Neural cell (in vitro differentiated cells): Measurements from ENCODE around the gene ANKS3. TPM values are rescaled to one million over a fixed set of nuclear protein-coding genes. Genes with fewer than 3 reads are reported as not detected.

Source experiments
- H2AFZ ChIP-seq: fragments of 200-600, 300-800 bp; sonication (generic), shearing (Covaris generic); 2 replicates; pipeline ENCODE4 v1.6.0; 2014; ENCODE audit warnings: low read depth, mild to moderate bottlenecking, antibody characterized with exemption, low read length, moderate library complexity
- H3F3A ChIP-seq: fragments of 200-600 bp; shearing (Covaris generic); 2 replicates; pipeline ENCODE4 v1.6.1; 2016; ENCODE audit warnings: mild to moderate bottlenecking, moderate library complexity, mixed read lengths, antibody characterized with exemption, low read length; ENCODE audit not compliant: insufficient read depth, poor library complexity, severe bottlenecking
- H3K27ac ChIP-seq: fragments of 200-600, 300-800 bp; sonication (generic), shearing (Covaris generic); 2 replicates; pipeline ENCODE4 v1.5.1; 2014; ENCODE audit warnings: mild to moderate bottlenecking, low read length, moderate library complexity
- H3K27me3 ChIP-seq: fragments of 300-800, 200-600 bp; sonication (generic), shearing (Covaris generic); 2 replicates; pipeline ENCODE4 v1.6.0; 2014; ENCODE audit warnings: mild to moderate bottlenecking, low read depth, low read length, moderate library complexity; ENCODE audit not compliant: insufficient read depth
- H3K36me3 ChIP-seq: fragments of 300-800, 200-600 bp; sonication (generic), shearing (Covaris generic); 2 replicates; pipeline ENCODE4 v1.5.1; 2014; ENCODE audit warnings: mild to moderate bottlenecking, antibody characterized with exemption, low read length, moderate library complexity; ENCODE audit not compliant: insufficient read depth
- H3K4me2 ChIP-seq: fragments of 300-800, 200-600 bp; sonication (generic), shearing (Covaris generic); 2 replicates; pipeline ENCODE4 v1.6.0; 2014; ENCODE audit warnings: mild to moderate bottlenecking, low read length
- H3K4me3 ChIP-seq: fragments of 300-800, 200-600 bp; sonication (generic), shearing (Covaris generic); 2 replicates; pipeline ENCODE4 v1.5.1; 2014; ENCODE audit warnings: mild to moderate bottlenecking, low read length, moderate library complexity
- H3K79me2 ChIP-seq: fragments of 200-600 bp; shearing (Covaris generic); replicated peaks from 2 replicates; pipeline ENCODE4 v1.6.0; 2014; ENCODE audit warnings: mild to moderate bottlenecking, low read length, moderate library complexity; ENCODE audit not compliant: insufficient read depth
- H3K9ac ChIP-seq: fragments of 300-800, 200-600 bp; sonication (generic), shearing (Covaris generic); 2 replicates; pipeline ENCODE4 v1.6.1; 2016; ENCODE audit warnings: mild to moderate bottlenecking, low read length, mixed read lengths
- H3K9me2 ChIP-seq: fragments of 200-600 bp; shearing (Covaris generic); 2 replicates; pipeline ENCODE4 v1.6.1; 2016; ENCODE audit warnings: mild to moderate bottlenecking, low read length, mixed read lengths; ENCODE audit not compliant: insufficient read depth
- H3K9me3 ChIP-seq: fragments of 200-600, 300-800 bp; sonication (generic), shearing (Covaris generic); 2 replicates; pipeline ENCODE4 v1.6.1; 2016; ENCODE audit warnings: mild to moderate bottlenecking, mixed run types, low read length, moderate library complexity, mixed read lengths
- H4K20me1 ChIP-seq: fragments of 200-600 bp; shearing (Covaris generic); 2 replicates; pipeline ENCODE4 v1.6.1; 2016; ENCODE audit warnings: mild to moderate bottlenecking, mixed run types; ENCODE audit not compliant: insufficient read depth
- EP300 ChIP-seq: fragments of 450-650 bp; conservative IDR thresholded peaks from 2 replicates; pipeline ENCODE4 v1.6.1; 2014; ENCODE audit warnings: antibody characterized with exemption, mild to moderate bottlenecking, moderate library complexity; ENCODE audit not compliant: poor library complexity, severe bottlenecking
- EZH2 ChIP-seq: fragments of 200-600, 300-800 bp; shearing (Covaris generic), sonication (generic); IDR thresholded peaks from 2 replicates; pipeline ENCODE4 v1.6.1; 2014; ENCODE audit warnings: antibody characterized with exemption, low read length, borderline replicate concordance, mild to moderate bottlenecking; ENCODE audit not compliant: insufficient read depth, poor library complexity, severe bottlenecking
- MXI1 ChIP-seq: fragments of 450-650 bp; conservative IDR thresholded peaks from 2 replicates; pipeline ENCODE4 v1.6.1; 2014; ENCODE audit warnings: antibody characterized with exemption, mild to moderate bottlenecking; ENCODE audit not compliant: poor library complexity, severe bottlenecking
- POLR2AphosphoS5 ChIP-seq: IDR thresholded peaks from 2 replicates; pipeline ENCODE4 v1.6.1; 2012
- RAD21 ChIP-seq: fragments of 450-650 bp; conservative IDR thresholded peaks from 2 replicates; pipeline ENCODE4 v1.6.1; 2014; ENCODE audit warnings: antibody characterized with exemption, mild to moderate bottlenecking, moderate library complexity
- REST ChIP-seq: IDR thresholded peaks from 2 replicates; pipeline ENCODE4 v1.6.1; 2012; ENCODE audit warnings: borderline replicate concordance
- SMC3 ChIP-seq: fragments of 450-650 bp; conservative IDR thresholded peaks from 2 replicates; pipeline ENCODE4 v1.6.1; 2014; ENCODE audit warnings: antibody characterized with exemption, mild to moderate bottlenecking, moderate library complexity; ENCODE audit not compliant: poor library complexity
- TAF1 ChIP-seq: IDR thresholded peaks from 2 replicates; pipeline ENCODE4 v1.6.1; 2012; ENCODE audit warnings: low read depth
- polyA plus RNA-seq: library from polyadenylated mRNA; depleted of rRNA; stranded (reverse); fragments of >200 nt; gene quantifications from 2 replicates; pipeline ENCODE4 v1.2.3, GENCODE V29; 2014
- TF ChIP-seq, protein P1 (sequence below): fragments of 450-650 bp; IDR thresholded peaks from 2 replicates; pipeline ENCODE4 v1.5.1; 2014; ENCODE audit warnings: antibody characterized with exemption, mild to moderate bottlenecking, moderate library complexity; ENCODE audit not compliant: poor library complexity, severe bottlenecking

The ANKS3 gene
- polyA plus RNA-seq, 1 donor from 2014 or later = 53.9 TPM

GRCh38 chr16:4698321-4699045 is 35.6 kb downstream of the ANKS3 start:
- Histone ChIP-seq H3K27ac (no peak overlapping the region), H3K9me2 (no peaks in the 10 kb centered on the region), H2AFZ (no peak overlapping the region), H3K36me3 (no peaks in the 10 kb centered on the region), H3K4me3 (no peak overlapping the region), H3K79me2 (no peaks in the 10 kb centered on the region), H3K9me3 (no peaks in the 10 kb centered on the region), H4K20me1 (no peaks in the 10 kb centered on the region), H3K9ac (no peak overlapping the region), H3F3A (no peaks in the 10 kb centered on the region), H3K4me2 (no peak overlapping the region), H3K27me3 (no peaks in the 10 kb centered on the region)
- TF ChIP-seq RAD21 (no peak), POLR2AphosphoS5 (no peak), EZH2 (no peak), MXI1 (no peak), SMC3 (no peak), EP300 (no peak), REST (no peak), TAF1 (no peak)
- TF ChIP-seq, protein P1, sequence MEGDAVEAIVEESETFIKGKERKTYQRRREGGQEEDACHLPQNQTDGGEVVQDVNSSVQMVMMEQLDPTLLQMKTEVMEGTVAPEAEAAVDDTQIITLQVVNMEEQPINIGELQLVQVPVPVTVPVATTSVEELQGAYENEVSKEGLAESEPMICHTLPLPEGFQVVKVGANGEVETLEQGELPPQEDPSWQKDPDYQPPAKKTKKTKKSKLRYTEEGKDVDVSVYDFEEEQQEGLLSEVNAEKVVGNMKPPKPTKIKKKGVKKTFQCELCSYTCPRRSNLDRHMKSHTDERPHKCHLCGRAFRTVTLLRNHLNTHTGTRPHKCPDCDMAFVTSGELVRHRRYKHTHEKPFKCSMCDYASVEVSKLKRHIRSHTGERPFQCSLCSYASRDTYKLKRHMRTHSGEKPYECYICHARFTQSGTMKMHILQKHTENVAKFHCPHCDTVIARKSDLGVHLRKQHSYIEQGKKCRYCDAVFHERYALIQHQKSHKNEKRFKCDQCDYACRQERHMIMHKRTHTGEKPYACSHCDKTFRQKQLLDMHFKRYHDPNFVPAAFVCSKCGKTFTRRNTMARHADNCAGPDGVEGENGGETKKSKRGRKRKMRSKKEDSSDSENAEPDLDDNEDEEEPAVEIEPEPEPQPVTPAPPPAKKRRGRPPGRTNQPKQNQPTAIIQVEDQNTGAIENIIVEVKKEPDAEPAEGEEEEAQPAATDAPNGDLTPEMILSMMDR = no peak

GRCh38 chr16:4697848-4698291 is 36.2 kb downstream of the ANKS3 start:
- Histone ChIP-seq H3K27me3 (no peaks in the 10 kb centered on the region), H3K4me2 (no peak overlapping the region), H3K4me3 (no peak overlapping the region), H3K36me3 (no peaks in the 10 kb centered on the region), H3F3A (no peaks in the 10 kb centered on the region), H4K20me1 (no peaks in the 10 kb centered on the region), H2AFZ (no peak overlapping the region), H3K9me2 (no peaks in the 10 kb centered on the region), H3K9ac (no peak overlapping the region), H3K27ac (no peak overlapping the region), H3K79me2 (no peaks in the 10 kb centered on the region), H3K9me3 (no peaks in the 10 kb centered on the region)
- TF ChIP-seq EZH2 = no peak
- TF ChIP-seq POLR2AphosphoS5 = no peak
- no peak for TF ChIP-seq SMC3
- no peak for TF ChIP-seq RAD21
- no peak for TF ChIP-seq TAF1
- TF ChIP-seq, protein P1 = no peak
- TF ChIP-seq MXI1 = no peak
- TF ChIP-seq REST = no peak
- TF ChIP-seq EP300 = no peak
